Astrocyte (in vitro differentiated cells and primary cell): Measurements from ENCODE around the gene TICAM2. TPM values are rescaled to one million over a fixed set of nuclear protein-coding genes. Genes with fewer than 3 reads are reported as not detected.

Experiments
- DNase-seq: peaks from one replicate; pipeline ENCODE4 v3.0.0-alpha.2; 2010; ENCODE audit warnings: low read depth
- FAIRE-seq: peaks from 2 replicates; lab custom pipeline; 2011; peaks lifted over from hg19 to GRCh38; lab: Jason Lieb, UNC
- H2AFZ ChIP-seq: 2 replicates; pipeline ENCODE4 v1.6.0; 2012; ENCODE audit warnings: low read depth, low read length, inconsistent platforms
- H3K27ac ChIP-seq: 2 replicates; pipeline ENCODE4 v1.5.1; 2011; ENCODE audit warnings: low read depth, low read length, inconsistent platforms
- H3K27me3 ChIP-seq: 2 replicates; pipeline ENCODE4 v1.6.0; 2011; ENCODE audit warnings: low read length, inconsistent platforms; ENCODE audit not compliant: insufficient read depth
- H3K36me3 ChIP-seq: 2 replicates; pipeline ENCODE4 v1.5.1; 2011; ENCODE audit warnings: low read length, inconsistent platforms; ENCODE audit not compliant: insufficient read depth
- H3K4me1 ChIP-seq: 2 replicates; pipeline ENCODE4 v1.5.1; 2011; ENCODE audit warnings: low read length, inconsistent platforms; ENCODE audit not compliant: insufficient read depth
- H3K4me2 ChIP-seq: 2 replicates; pipeline ENCODE4 v1.6.0; 2012; ENCODE audit warnings: low read length, inconsistent platforms
- H3K4me3 ChIP-seq: 2 replicates; pipeline ENCODE4 v1.5.1; 2011; ENCODE audit warnings: low read depth, mild to moderate bottlenecking, low read length, inconsistent platforms; ENCODE audit not compliant: insufficient read depth
- H3K79me2 ChIP-seq: 2 replicates; pipeline ENCODE4 v1.6.0; 2012; ENCODE audit warnings: mild to moderate bottlenecking, low read length, inconsistent platforms; ENCODE audit not compliant: insufficient read depth
- H3K9ac ChIP-seq: 2 replicates; pipeline ENCODE4 v1.6.0; 2012; ENCODE audit warnings: mild to moderate bottlenecking, low read length, inconsistent platforms
- H3K9me3 ChIP-seq: 2 replicates; pipeline ENCODE4 v1.5.1; 2012; ENCODE audit warnings: low read depth, mild to moderate bottlenecking, low read length, inconsistent platforms; ENCODE audit not compliant: insufficient read depth
- H4K20me1 ChIP-seq: 2 replicates; pipeline ENCODE4 v1.6.0; 2012; ENCODE audit warnings: low read length, inconsistent platforms; ENCODE audit not compliant: insufficient read depth
- H3K27ac Mint-ChIP-seq: one replicate; pipeline ENCODE4 v1.8.0; 2021; ENCODE audit warnings: mild to moderate bottlenecking, mixed read lengths; ENCODE audit not compliant: unreplicated experiment
- H3K27me3 Mint-ChIP-seq: one replicate; pipeline ENCODE4 v1.8.0; 2021; ENCODE audit warnings: low read depth, mixed read lengths; ENCODE audit not compliant: unreplicated experiment
- H3K36me3 Mint-ChIP-seq: one replicate; pipeline ENCODE4 v1.8.0; 2021; ENCODE audit warnings: low read depth, mixed read lengths; ENCODE audit not compliant: unreplicated experiment
- H3K4me1 Mint-ChIP-seq: one replicate; pipeline ENCODE4 v1.8.0; 2021; ENCODE audit warnings: low read depth, mixed read lengths; ENCODE audit not compliant: unreplicated experiment
- H3K4me3 Mint-ChIP-seq: one replicate; pipeline ENCODE4 v1.8.0; 2021; ENCODE audit warnings: mild to moderate bottlenecking, moderate library complexity, mixed read lengths; ENCODE audit not compliant: unreplicated experiment
- H3K9me3 Mint-ChIP-seq: one replicate; pipeline ENCODE4 v1.8.0; 2021; ENCODE audit warnings: mild to moderate bottlenecking, mixed read lengths; ENCODE audit not compliant: unreplicated experiment
- EZH2 ChIP-seq: IDR thresholded peaks from 2 replicates; pipeline ENCODE4 v1.6.1; 2012; ENCODE audit warnings: mild to moderate bottlenecking, low read length, inconsistent platforms; ENCODE audit not compliant: insufficient read depth
- total RNA-seq: library from RNA; stranded (reverse); gene quantifications from 2 replicates; pipeline ENCODE4 v1.2.1, GENCODE V29; 2021
- TF ChIP-seq, protein P1 (sequence below): IDR thresholded peaks from 2 replicates; pipeline ENCODE4 v1.5.1; 2011; ENCODE audit warnings: low read depth, mild to moderate bottlenecking, inconsistent platforms, low read length, moderate library complexity; ENCODE audit not compliant: insufficient read depth

Gene TICAM2
- total RNA-seq, 1 donor from 2014 or later: 6.8 TPM

DNA sequence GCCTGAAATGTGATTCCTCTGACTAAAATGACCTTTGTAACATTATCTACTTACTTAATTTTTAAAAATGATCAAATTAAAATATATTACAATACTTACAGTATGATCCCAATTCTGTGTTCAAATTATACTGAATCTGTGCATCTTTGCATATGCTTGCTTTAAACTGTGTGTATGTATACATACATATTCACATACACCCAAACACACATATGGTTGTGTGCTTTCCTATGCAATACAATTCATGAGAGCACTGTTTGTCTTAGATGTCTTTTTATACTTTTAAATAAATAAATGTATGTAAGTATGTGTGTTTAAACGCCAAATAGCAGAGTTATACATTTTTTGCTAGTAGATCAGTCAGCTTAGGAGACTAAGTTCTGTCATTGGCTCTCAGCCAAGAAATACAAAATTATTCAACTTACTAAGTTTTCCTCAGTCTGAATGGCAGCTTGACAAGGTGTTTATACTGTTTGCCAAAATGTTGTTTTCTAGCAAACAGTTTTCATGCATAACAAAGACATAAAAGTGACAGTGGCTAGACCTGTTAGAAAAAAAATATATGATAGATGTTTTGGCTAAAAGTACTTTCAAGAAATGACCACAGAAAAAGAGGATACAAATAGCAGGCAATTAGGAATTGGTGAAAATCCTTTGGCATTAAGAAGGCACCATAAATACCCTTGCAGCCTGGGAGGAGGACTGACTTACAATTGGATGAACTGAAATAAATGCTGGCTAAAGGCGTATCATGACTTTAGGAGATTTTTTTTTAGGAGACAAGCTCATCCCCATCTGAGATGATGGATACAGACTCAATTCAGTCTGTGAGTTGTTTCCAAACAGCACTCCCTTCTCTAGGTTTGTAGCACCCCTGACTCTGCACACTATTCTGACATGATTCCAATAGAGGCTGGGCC, 7.9 kb downstream of the TICAM2 start:
- Histone ChIP-seq H3K4me1 (peaks cover under 1% of the 10 kb centered on the region), H3K27ac (no peak overlapping the region), H3K9me3 (no peaks in the 10 kb centered on the region), H3K4me3 (no peak overlapping the region), H4K20me1 (peaks cover 35% of the 10 kb centered on the region), H3K36me3 (no peaks in the 10 kb centered on the region), H3K27me3 (no peaks in the 10 kb centered on the region), H3K79me2 (peaks cover 88% of the 10 kb centered on the region), H3K9ac (no peak overlapping the region), H3K4me2 (no peak overlapping the region), H2AFZ (no peak overlapping the region)
- Mint-ChIP-seq H3K4me1 (no peaks in the 10 kb centered on the region), H3K27me3 (no peaks in the 10 kb centered on the region), H3K4me3 (no peak overlapping the region), H3K9me3 (no peaks in the 10 kb centered on the region), H3K27ac (no peak overlapping the region), H3K36me3 (no peaks in the 10 kb centered on the region)
- TF ChIP-seq EZH2: no peak
- TF ChIP-seq, protein P1, sequence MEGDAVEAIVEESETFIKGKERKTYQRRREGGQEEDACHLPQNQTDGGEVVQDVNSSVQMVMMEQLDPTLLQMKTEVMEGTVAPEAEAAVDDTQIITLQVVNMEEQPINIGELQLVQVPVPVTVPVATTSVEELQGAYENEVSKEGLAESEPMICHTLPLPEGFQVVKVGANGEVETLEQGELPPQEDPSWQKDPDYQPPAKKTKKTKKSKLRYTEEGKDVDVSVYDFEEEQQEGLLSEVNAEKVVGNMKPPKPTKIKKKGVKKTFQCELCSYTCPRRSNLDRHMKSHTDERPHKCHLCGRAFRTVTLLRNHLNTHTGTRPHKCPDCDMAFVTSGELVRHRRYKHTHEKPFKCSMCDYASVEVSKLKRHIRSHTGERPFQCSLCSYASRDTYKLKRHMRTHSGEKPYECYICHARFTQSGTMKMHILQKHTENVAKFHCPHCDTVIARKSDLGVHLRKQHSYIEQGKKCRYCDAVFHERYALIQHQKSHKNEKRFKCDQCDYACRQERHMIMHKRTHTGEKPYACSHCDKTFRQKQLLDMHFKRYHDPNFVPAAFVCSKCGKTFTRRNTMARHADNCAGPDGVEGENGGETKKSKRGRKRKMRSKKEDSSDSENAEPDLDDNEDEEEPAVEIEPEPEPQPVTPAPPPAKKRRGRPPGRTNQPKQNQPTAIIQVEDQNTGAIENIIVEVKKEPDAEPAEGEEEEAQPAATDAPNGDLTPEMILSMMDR: no peak
- DNase-seq (no peak), FAIRE-seq (no peak)

DNA sequence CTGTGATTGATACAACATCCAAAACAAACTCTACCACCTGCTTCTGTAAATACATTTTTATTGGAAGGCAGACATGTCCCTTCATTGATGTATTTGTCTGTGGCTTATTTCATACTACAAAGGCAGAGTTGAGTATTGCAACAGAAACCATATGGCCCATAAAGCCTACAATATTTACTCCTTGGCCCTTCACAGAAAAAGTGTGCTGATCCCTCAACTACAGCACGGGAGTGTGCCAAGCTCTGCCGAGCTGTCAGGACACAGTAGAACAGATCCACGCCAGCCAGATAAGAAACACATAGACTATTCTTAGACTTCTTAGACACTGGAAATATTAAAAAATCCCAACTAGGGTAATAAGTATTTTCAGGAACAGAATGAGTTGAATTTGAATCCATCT, 13.2 kb downstream of the TICAM2 start:
- TF ChIP-seq, protein P1: no peak
- no peak for TF ChIP-seq EZH2
- H3K27ac Mint-ChIP-seq: no peak overlapping the region
- H3K9ac ChIP-seq: no peak overlapping the region
- H3K36me3 ChIP-seq: no peaks in the 10 kb centered on the region
- FAIRE-seq (no peak), DNase-seq (no peak)
- H3K4me2 ChIP-seq: no peak overlapping the region
- no peak overlapping the region for H3K4me3 ChIP-seq
- H3K27me3 ChIP-seq: no peaks in the 10 kb centered on the region
- H3K9me3 ChIP-seq: no peaks in the 10 kb centered on the region
- peaks cover 41% of the 10 kb centered on the region for H4K20me1 ChIP-seq
- no peak overlapping the region for H3K4me3 Mint-ChIP-seq
- H2AFZ ChIP-seq: no peak overlapping the region
- no peaks in the 10 kb centered on the region for H3K4me1 ChIP-seq
- H3K27me3 Mint-ChIP-seq: no peaks in the 10 kb centered on the region
- H3K79me2 ChIP-seq: peaks cover 58% of the 10 kb centered on the region
- H3K4me1 Mint-ChIP-seq: peaks cover 6% of the 10 kb centered on the region
- no peaks in the 10 kb centered on the region for H3K9me3 Mint-ChIP-seq
- H3K36me3 Mint-ChIP-seq: no peaks in the 10 kb centered on the region
- no peak overlapping the region for H3K27ac ChIP-seq

DNA sequence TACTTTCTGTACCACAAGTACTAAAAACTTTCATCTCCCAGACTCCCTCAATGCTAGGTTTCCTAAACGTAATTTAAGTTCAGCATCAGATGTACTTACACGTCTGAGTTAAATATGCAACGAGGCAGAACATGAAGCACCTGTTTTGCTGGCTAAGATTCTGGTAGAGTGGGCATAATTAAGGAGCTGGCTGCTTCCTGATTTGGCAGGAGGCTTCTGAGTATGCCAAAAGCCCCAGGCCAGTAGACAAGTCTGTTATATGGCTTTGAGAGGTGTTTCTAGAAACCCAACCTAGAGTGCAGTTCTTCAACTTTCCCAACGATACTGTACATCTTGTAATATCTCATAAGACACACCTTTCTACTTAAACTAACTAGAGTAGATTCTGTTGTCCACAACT, 13.6 kb downstream of the TICAM2 start:
- Histone ChIP-seq H3K4me1 (peaks cover 3% of the 10 kb centered on the region), H3K27ac (no peak overlapping the region), H2AFZ (no peak overlapping the region), H3K27me3 (no peaks in the 10 kb centered on the region), H3K79me2 (peaks cover 54% of the 10 kb centered on the region), H3K4me3 (no peak overlapping the region), H4K20me1 (peaks cover 41% of the 10 kb centered on the region), H3K9ac (no peak overlapping the region), H3K4me2 (no peak overlapping the region), H3K36me3 (no peaks in the 10 kb centered on the region), H3K9me3 (no peaks in the 10 kb centered on the region)
- TF ChIP-seq, protein P1: no peak
- no peak for TF ChIP-seq EZH2
- Mint-ChIP-seq H3K4me1 (peaks cover 7% of the 10 kb centered on the region), H3K27ac (no peak overlapping the region), H3K36me3 (no peaks in the 10 kb centered on the region), H3K9me3 (no peaks in the 10 kb centered on the region), H3K27me3 (no peaks in the 10 kb centered on the region), H3K4me3 (no peak overlapping the region)
- no peak for DNase-seq
- no peak for FAIRE-seq
